BJ (cell line): ENCODE measurements around the gene PRLR. TPM values are rescaled to one million over a fixed set of nuclear protein-coding genes. Genes with fewer than 3 reads are reported as not detected.

Experiments used
- CTCF ChIA-PET: fragments of 350-600 bp; formaldehyde crosslinking; extraction: SDS; loops from one replicate; lab custom pipeline; 2021; ENCODE audit warnings: antibody characterized with exemption, inconsistent platforms; lab: Yijun Ruan, JAX
- POLR2A ChIA-PET: fragments of 300-600 bp; sonication (Branson Sonifier 250); formaldehyde crosslinking; extraction: SDS; loops from one replicate; lab custom pipeline; 2021; ENCODE audit warnings: antibody characterized with exemption; lab: Charles Lee
- DNase-seq: peaks from one replicate; pipeline ENCODE4 v3.0.0-alpha.2; 2011; ENCODE audit warnings: low read depth
- H3K27me3 ChIP-seq: 2 replicates; pipeline ENCODE4 v1.6.0; 2011; ENCODE audit warnings: low read length; ENCODE audit not compliant: control insufficient read depth, insufficient read depth
- H3K36me3 ChIP-seq: 2 replicates; pipeline ENCODE4 v1.5.1; 2011; ENCODE audit warnings: low read length; ENCODE audit not compliant: control insufficient read depth, insufficient read depth
- H3K4me3 ChIP-seq: 2 replicates; pipeline ENCODE4 v1.5.1; 2011; ENCODE audit warnings: low read depth, mild to moderate bottlenecking, control low read depth, low read length
- CTCF ChIP-seq: IDR thresholded peaks from 2 replicates; pipeline ENCODE4 v1.5.1; 2011; ENCODE audit warnings: low read depth, mild to moderate bottlenecking, control low read depth, inconsistent platforms, low read length, moderate library complexity; ENCODE audit not compliant: insufficient read depth
- polyA plus RNA-seq: library from polyadenylated mRNA; depleted of rRNA; stranded (reverse); fragments of >200 nt; gene quantifications from 2 replicates; pipeline ENCODE4 v1.2.3, GENCODE V29; 2011

The PRLR gene
- polyA plus RNA-seq, 1 experiment = 0.34 TPM

- ChIA-PET CTCF (interaction anchor here (1.8 kb wide), 2 partner anchors 25 to 27 kb away, joined by 4 to 5 read pairs; no protein-coding TSS in a partner anchor), POLR2A (no interaction called here)
- Histone ChIP-seq H3K27me3 (no peaks in the 10 kb centered on the region; the same call in 1 of the 2 replicates), H3K4me3 (no peak overlapping the region), H3K36me3 (no peaks in the 10 kb centered on the region)
- no peak for TF ChIP-seq CTCF
- DNase-seq = no peak
These were observed 199.7 kb downstream of the PRLR start for GRCh38 chr5:35030426-35031100.

- H3K36me3 ChIP-seq = no peaks in the 10 kb centered on the region
- POLR2A ChIA-PET = no interaction called here
These were observed 201.0 kb downstream of the PRLR start for GRCh38 chr5:35029333-35029732.

GRCh38 chr5:35026941-35027340 lies 203.3 kb downstream of the PRLR start:
- POLR2A ChIA-PET = interaction anchor here (0.5 kb wide), 1 partner anchor 28 kb away, joined by 3 read pairs; no protein-coding TSS in a partner anchor
- no peak for DNase-seq
- no peak for TF ChIP-seq CTCF
- H3K36me3 ChIP-seq = no peaks in the 10 kb centered on the region
- CTCF ChIA-PET = interaction anchor here (1.0 to 3.2 kb wide), 4 partner anchors 10 to 68 kb away, joined by 3 to 14 read pairs (median 4); no protein-coding TSS in a partner anchor
- no peaks in the 10 kb centered on the region; the same call in 1 of the 2 replicates for H3K27me3 ChIP-seq
- no peak overlapping the region for H3K4me3 ChIP-seq

More at GRCh38 chr5:35029333-35029732, 201.0 kb downstream of the PRLR start:
- CTCF ChIA-PET = interaction anchor here (0.6 to 1.2 kb wide), 2 partner anchors 27 to 1684 kb away, joined by 3 read pairs; no protein-coding TSS in a partner anchor
- no peak for TF ChIP-seq CTCF
- DNase-seq = no peak
- Histone ChIP-seq H3K27me3 (no peaks in the 10 kb centered on the region; the same call in 1 of the 2 replicates), H3K4me3 (no peak overlapping the region)

- Histone ChIP-seq H3K4me3 (no peak overlapping the region), H3K27me3 (no peaks in the 10 kb centered on the region; the same call in 1 of the 2 replicates), H3K36me3 (no peaks in the 10 kb centered on the region)
- ChIA-PET CTCF (interaction anchor here (1.1 to 3.2 kb wide), 3 partner anchors 8 to 23 kb away, joined by 3 to 14 read pairs (median 7); no protein-coding TSS in a partner anchor), POLR2A (no interaction called here)
- no peak for DNase-seq
- no peak for TF ChIP-seq CTCF
These were observed 203.9 kb downstream of the PRLR start for GRCh38 chr5:35026280-35026840.

GRCh38 chr5:35024911-35025510 lies 205.3 kb downstream of the PRLR start:
- H3K36me3 ChIP-seq = no peaks in the 10 kb centered on the region
- H3K27me3 ChIP-seq = no peaks in the 10 kb centered on the region; the same call in 1 of the 2 replicates
- TF ChIP-seq CTCF = no peak
- H3K4me3 ChIP-seq = no peak overlapping the region
- ChIA-PET POLR2A (no interaction called here), CTCF (interaction anchor here (2.4 to 3.2 kb wide), 2 partner anchors 10 to 22 kb away, joined by 7 to 14 read pairs; no protein-coding TSS in a partner anchor)
- no peak for DNase-seq
